Measurements from ENCODE around the gene SURF2. TPM values are rescaled to one million over a fixed set of nuclear protein-coding genes. Genes with fewer than 3 reads are reported as not detected.

SURF2 gene
- total and polyA plus RNA-seq, 2 donors (not counting 3 experiments of a cell fraction or from before 2014, with no cell fraction given) = 10.6 to 14.2 TPM

GRCh38 chr9:133341369-133342068 is 14.8 kb upstream of the SURF2 start:
- Histone ChIP-seq H3K4me3 (replicated peaks in 1 of 3; ENCODE audit: insufficient read depth in 1 of 3, low read depth in 1 of 3, low read length in 3 of 3) (no peak overlapping the region), H3K36me3 (ENCODE audit: control insufficient read depth in 2 of 2, extremely low read depth in 1 of 2, insufficient read depth in 2 of 2, low read length in 2 of 2) (peaks cover 5 to 45% of the 10 kb centered on the region in 2 experiments), H3K4me1 (ENCODE audit: control insufficient read depth, extremely low read depth, insufficient read depth, low read length) (peaks cover under 1% of the 10 kb centered on the region), H3K9ac (replicated peaks; ENCODE audit: extremely low read depth, insufficient read depth, low read length) (no peak overlapping the region), H3K27me3 (ENCODE audit: control insufficient read depth in 2 of 2, insufficient read depth in 2 of 2, low read length in 2 of 2) (no peaks in the 10 kb centered on the region), H3K9me3 (replicated peaks; ENCODE audit: control insufficient read depth, insufficient read depth, low read length) (no peaks in the 10 kb centered on the region), H3K79me2 (ENCODE audit: control insufficient read depth, insufficient read depth, low read length) (peaks cover 7% of the 10 kb centered on the region), H4K20me1 (replicated peaks; ENCODE audit: control insufficient read depth, extremely low read depth, insufficient read depth, low read length) (no peaks in the 10 kb centered on the region), H3K4me2 (ENCODE audit: insufficient read depth, low read length) (no peak overlapping the region), H3K9me1 (replicated peaks; ENCODE audit: control insufficient read depth, extremely low read depth, insufficient read depth, low read length) (no peaks in the 10 kb centered on the region), H2AFZ (ENCODE audit: low read depth, low read length) (no peak overlapping the region), H3K27ac (ENCODE audit: insufficient read depth, low read depth, low read length) (no peak overlapping the region)
- intact Hi-C loops (cut with micrococcal nuclease) (loop anchor here (1.0 kb wide), 1 partner anchor 66 kb away; no protein-coding TSS in a partner anchor), dilution Hi-C loops (cut with MboI; ENCODE audit: extremely low pct_ligation_motif_present, low sequenced_read_pairs) (no loop called here)
- TF ChIP-seq FOS (IDR thresholded peaks at IDR 0.05; ENCODE audit: borderline replicate concordance, insufficient read depth, low read length) (no peak), POLR2AphosphoS5 (IDR thresholded peaks at IDR 0.05; ENCODE audit: insufficient read depth, low read depth, low read length) (no peak), MAX (IDR thresholded peaks at IDR 0.05; ENCODE audit: insufficient read depth, insufficient read length) (no peak), POLR2A (IDR thresholded peaks at IDR 0.05; ENCODE audit: low read depth, low read length) (no peak), GATA2 (IDR thresholded peaks at IDR 0.05; ENCODE audit: insufficient read depth, insufficient read length, low read depth, low read length) (no peak), EZH2 (IDR thresholded peaks at IDR 0.05; ENCODE audit: borderline replicate concordance, low read depth, low read length, severe bottlenecking) (no peak), JUN (IDR thresholded peaks at IDR 0.05; ENCODE audit: borderline replicate concordance, insufficient read depth, insufficient read length, low read depth) (no peak)
- TF ChIP-seq, protein P1, sequence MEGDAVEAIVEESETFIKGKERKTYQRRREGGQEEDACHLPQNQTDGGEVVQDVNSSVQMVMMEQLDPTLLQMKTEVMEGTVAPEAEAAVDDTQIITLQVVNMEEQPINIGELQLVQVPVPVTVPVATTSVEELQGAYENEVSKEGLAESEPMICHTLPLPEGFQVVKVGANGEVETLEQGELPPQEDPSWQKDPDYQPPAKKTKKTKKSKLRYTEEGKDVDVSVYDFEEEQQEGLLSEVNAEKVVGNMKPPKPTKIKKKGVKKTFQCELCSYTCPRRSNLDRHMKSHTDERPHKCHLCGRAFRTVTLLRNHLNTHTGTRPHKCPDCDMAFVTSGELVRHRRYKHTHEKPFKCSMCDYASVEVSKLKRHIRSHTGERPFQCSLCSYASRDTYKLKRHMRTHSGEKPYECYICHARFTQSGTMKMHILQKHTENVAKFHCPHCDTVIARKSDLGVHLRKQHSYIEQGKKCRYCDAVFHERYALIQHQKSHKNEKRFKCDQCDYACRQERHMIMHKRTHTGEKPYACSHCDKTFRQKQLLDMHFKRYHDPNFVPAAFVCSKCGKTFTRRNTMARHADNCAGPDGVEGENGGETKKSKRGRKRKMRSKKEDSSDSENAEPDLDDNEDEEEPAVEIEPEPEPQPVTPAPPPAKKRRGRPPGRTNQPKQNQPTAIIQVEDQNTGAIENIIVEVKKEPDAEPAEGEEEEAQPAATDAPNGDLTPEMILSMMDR (IDR thresholded peaks at IDR 0.05; ENCODE audit: extremely low read depth in 1 of 2, insufficient read depth in 1 of 2, low read depth in 1 of 2, low read length in 2 of 2) = no peak
- ChIA-PET POLR2A (interaction anchor here (1.2 kb wide), 1 partner anchor 11 kb away, joined by 3 read pairs; no protein-coding TSS in a partner anchor), CTCF (interaction anchor here (1.0 to 2.2 kb wide), 4 partner anchors 11 to 155 kb away, joined by 3 to 12 read pairs (median 6); partner anchors contain the start of gene SURF1)
- DNase-seq (ENCODE audit: low read depth, low spot score) (no peak), FAIRE-seq (no peak)
- BruUV-seq (replicated peaks) = no TSS peak
